Measurements from ENCODE around the gene LIMCH1.
"Not testable (repeated sequence)": the region's sequence is repeated elsewhere in the genome, so short reads cannot be mapped to it uniquely, and the experiment has no call there.

The LIMCH1 gene

GRCh38 chr4:41611124-41611838 lies 73.3 kb downstream of the LIMCH1 start:
- DNase-seq: no peak

- no peak for DNase-seq
Measured at GRCh38 chr4:41611881-41612871, 74.2 kb downstream of the LIMCH1 start.

- DNase-seq: no peak
Measured at GRCh38 chr4:41613386-41613785, 75.4 kb downstream of the LIMCH1 start.

GRCh38 chr4:41613821-41614220 lies 75.9 kb downstream of the LIMCH1 start:
- DNase-seq: no peak

- DNase-seq: no peak
Measured at GRCh38 chr4:41614519-41614918, 76.6 kb downstream of the LIMCH1 start.

GRCh38 chr4:41619161-41619560 lies 81.2 kb downstream of the LIMCH1 start:
- no peak for DNase-seq

- DNase-seq: no peak
Measured at GRCh38 chr4:41620594-41621256, 82.8 kb downstream of the LIMCH1 start.

GRCh38 chr4:41622787-41623186 lies 84.8 kb downstream of the LIMCH1 start:
- no peak for DNase-seq

- no peak for DNase-seq
Measured at GRCh38 chr4:41624765-41625164, 86.8 kb downstream of the LIMCH1 start.

- no peak for DNase-seq
Measured at GRCh38 chr4:41625531-41625930, 87.6 kb downstream of the LIMCH1 start.

GRCh38 chr4:41628936-41629335 lies 91.0 kb downstream of the LIMCH1 start:
- no peak for DNase-seq

- no peak for DNase-seq
Measured at GRCh38 chr4:41631523-41631922, 93.6 kb downstream of the LIMCH1 start.

GRCh38 chr4:41632481-41633073 lies 94.6 kb downstream of the LIMCH1 start:
- DNase-seq: no peak

- DNase-seq: no peak
Measured at GRCh38 chr4:41633321-41633720, 95.4 kb downstream of the LIMCH1 start.

- DNase-seq: no peak
Measured at GRCh38 chr4:41635441-41635840, 97.5 kb downstream of the LIMCH1 start.

- DNase-seq: no peak
Measured at GRCh38 chr4:41638203-41638602, 100.2 kb downstream of the LIMCH1 start.

- no peak for DNase-seq
Measured at GRCh38 chr4:41638866-41639265, 100.9 kb downstream of the LIMCH1 start.

GRCh38 chr4:41639291-41639690 lies 101.3 kb downstream of the LIMCH1 start:
- no peak for DNase-seq

GRCh38 chr4:41640906-41641305 lies 102.9 kb downstream of the LIMCH1 start:
- DNase-seq: no peak

- DNase-seq: not testable (repeated sequence)
Measured at GRCh38 chr4:41642746-41643145, 104.8 kb downstream of the LIMCH1 start.

- DNase-seq: no peak
Measured at GRCh38 chr4:41643331-41643730, 105.4 kb downstream of the LIMCH1 start.

- no peak for DNase-seq
Measured at GRCh38 chr4:41644288-41644914, 106.4 kb downstream of the LIMCH1 start.

GRCh38 chr4:41644915-41645295 lies 106.9 kb downstream of the LIMCH1 start:
- DNase-seq: no peak
